Stimulated activated effector memory CD8-positive, alpha-beta T cell treated with anti-CD3 and anti-CD28 coated beads, Interleukin-12 subunit alpha, Interleukin-12 subunit beta, amount 100 ng/mL, for 72 hours (primary cell): ENCODE data around the gene CCM2.

Source experiments
- ATAC-seq: fragments of 150-1000 bp; cut with Tn5 transposase; 2 replicates; pipeline ENCODE4 v1.10.0; 2021
- DNase-seq, 2 donors: peaks; one replicate each; pipeline ENCODE4 v3.0.0; 2021 to 2022; ENCODE audit warnings: low spot score in 2 of 2
- H3K27ac Mint-ChIP-seq: one replicate; pipeline ENCODE4 v1.8.0; 2022; ENCODE audit warnings: mild to moderate bottlenecking, mixed read lengths
- H3K36me3 Mint-ChIP-seq: one replicate; pipeline ENCODE4 v1.8.0; 2022; ENCODE audit warnings: mild to moderate bottlenecking, mixed read lengths
- H3K4me1 Mint-ChIP-seq: one replicate; pipeline ENCODE4 v1.8.0; 2022; ENCODE audit warnings: mixed read lengths
- H3K4me3 Mint-ChIP-seq: one replicate; pipeline ENCODE4 v1.8.0; 2022; ENCODE audit warnings: mild to moderate bottlenecking, mixed read lengths
- H3K9me3 Mint-ChIP-seq: one replicate; pipeline ENCODE4 v1.8.0; 2022; ENCODE audit warnings: mixed read lengths

Gene CCM2

GRCh38 chr7:44975331-44976039, 24.5 kb upstream of the CCM2 start:
- Mint-ChIP-seq H3K9me3 (no peaks in the 10 kb centered on the region), H3K4me1 (peaks cover 64% of the 10 kb centered on the region), H3K4me3 (peak overlapping the region; percentile 99), H3K27ac (peak overlapping the region; percentile 99), H3K36me3 (peaks cover 96% of the 10 kb centered on the region)
- no peak for DNase-seq
- ATAC-seq: no peak

GRCh38 chr7:44976040-44976745, 23.8 kb upstream of the CCM2 start:
- Mint-ChIP-seq H3K27ac (peak overlapping the region; percentile 99), H3K36me3 (peaks cover 96% of the 10 kb centered on the region), H3K4me3 (peak overlapping the region; percentile 99), H3K4me1 (peaks cover 72% of the 10 kb centered on the region), H3K9me3 (no peaks in the 10 kb centered on the region)
- no peak for ATAC-seq
- no peak for DNase-seq

- Mint-ChIP-seq H3K36me3 (peaks cover 96% of the 10 kb centered on the region), H3K9me3 (no peaks in the 10 kb centered on the region), H3K4me1 (peaks cover 72% of the 10 kb centered on the region), H3K27ac (peak overlapping the region; percentile 99), H3K4me3 (peak overlapping the region; percentile 99)
- DNase-seq (no peak), ATAC-seq (no peak)
Measured at GRCh38 chr7:44976746-44977196, 23.2 kb upstream of the CCM2 start.

GRCh38 chr7:44977304-44977958, 22.6 kb upstream of the CCM2 start:
- no peaks in the 10 kb centered on the region for H3K9me3 Mint-ChIP-seq
- DNase-seq (peak; percentile 60 to 83), ATAC-seq (peak; percentile 73)
- peaks cover 67% of the 10 kb centered on the region for H3K4me1 Mint-ChIP-seq
- peak overlapping the region; percentile 99 for H3K27ac Mint-ChIP-seq
- peaks cover 96% of the 10 kb centered on the region for H3K36me3 Mint-ChIP-seq
- peak overlapping the region; percentile 99 for H3K4me3 Mint-ChIP-seq

- H3K9me3 Mint-ChIP-seq: no peaks in the 10 kb centered on the region
- H3K36me3 Mint-ChIP-seq: peaks cover 96% of the 10 kb centered on the region
- peaks cover 67% of the 10 kb centered on the region for H3K4me1 Mint-ChIP-seq
- peak overlapping the region; percentile 99 for H3K27ac Mint-ChIP-seq
- ATAC-seq: no peak
- no peak for DNase-seq
- H3K4me3 Mint-ChIP-seq: peak overlapping the region; percentile 99
Measured at GRCh38 chr7:44977959-44978335, 22.1 kb upstream of the CCM2 start.

- Mint-ChIP-seq H3K36me3 (peaks cover 96% of the 10 kb centered on the region), H3K4me1 (peaks cover 69% of the 10 kb centered on the region), H3K9me3 (no peaks in the 10 kb centered on the region), H3K27ac (peak within 1 kb of the TSS; percentile 99), H3K4me3 (peak within 1 kb of the TSS; percentile 99)
- ATAC-seq (peak; percentile 78), DNase-seq (peak; percentile 75 to 96)
Measured at GRCh38 chr7:44978511-44979366, 21.3 kb upstream of the CCM2 start, which contains the start of gene MYO1G. TSS of gene MYO1G (minus strand) at chr7:44979015. CDS start at chr7:44978961, 54 bp downstream.

- Mint-ChIP-seq H3K9me3 (no peaks in the 10 kb centered on the region), H3K4me3 (peak overlapping the region; percentile 99), H3K27ac (peak overlapping the region; percentile 99), H3K4me1 (peaks cover 69% of the 10 kb centered on the region), H3K36me3 (peaks cover 96% of the 10 kb centered on the region)
- ATAC-seq (no peak), DNase-seq (peak in 1 of 2 donors; percentile 75)
Measured at GRCh38 chr7:44979481-44980392, 20.3 kb upstream of the CCM2 start.

- Mint-ChIP-seq H3K9me3 (no peaks in the 10 kb centered on the region), H3K4me3 (peak overlapping the region; percentile 99), H3K27ac (peak overlapping the region; percentile 99), H3K4me1 (peaks cover 68% of the 10 kb centered on the region), H3K36me3 (peaks cover 96% of the 10 kb centered on the region)
- ATAC-seq (peak; percentile 72), DNase-seq (peak; percentile 56 to 91)
Measured at GRCh38 chr7:44980393-44981034, 19.5 kb upstream of the CCM2 start.

GRCh38 chr7:44981035-44981706, 18.8 kb upstream of the CCM2 start:
- DNase-seq: peak in 1 of 2 donors; percentile 84
- H3K4me1 Mint-ChIP-seq: peaks cover 65% of the 10 kb centered on the region
- peaks cover 96% of the 10 kb centered on the region for H3K36me3 Mint-ChIP-seq
- no peak for ATAC-seq
- peak overlapping the region; percentile 99 for H3K27ac Mint-ChIP-seq
- H3K4me3 Mint-ChIP-seq: peak overlapping the region; percentile 99
- H3K9me3 Mint-ChIP-seq: no peaks in the 10 kb centered on the region

GRCh38 chr7:44982535-44982923, 17.5 kb upstream of the CCM2 start:
- ATAC-seq (no peak), DNase-seq (peak in 1 of 2 donors; percentile 53)
- Mint-ChIP-seq H3K4me3 (peak overlapping the region; percentile 99), H3K36me3 (peaks cover 90% of the 10 kb centered on the region), H3K9me3 (no peaks in the 10 kb centered on the region), H3K27ac (peak overlapping the region; percentile 99), H3K4me1 (peaks cover 72% of the 10 kb centered on the region)

- Mint-ChIP-seq H3K27ac (peak overlapping the region; percentile 99), H3K36me3 (peaks cover 86% of the 10 kb centered on the region), H3K4me1 (peaks cover 76% of the 10 kb centered on the region), H3K4me3 (peak overlapping the region; percentile 99), H3K9me3 (no peaks in the 10 kb centered on the region)
- ATAC-seq (no peak), DNase-seq (no peak)
Measured at GRCh38 chr7:44982970-44983369, 17.0 kb upstream of the CCM2 start.

- H3K4me1 Mint-ChIP-seq: peaks cover 78% of the 10 kb centered on the region
- ATAC-seq (no peak), DNase-seq (peak in 1 of 2 donors; percentile 55)
- H3K4me3 Mint-ChIP-seq: peak overlapping the region; percentile 99
- H3K27ac Mint-ChIP-seq: peak overlapping the region; percentile 99
- H3K36me3 Mint-ChIP-seq: peaks cover 76% of the 10 kb centered on the region
- H3K9me3 Mint-ChIP-seq: no peaks in the 10 kb centered on the region
Measured at GRCh38 chr7:44983742-44984477, 16.1 kb upstream of the CCM2 start.

GRCh38 chr7:44984478-44984758, 15.6 kb upstream of the CCM2 start:
- peak overlapping the region; percentile 99 for H3K4me3 Mint-ChIP-seq
- H3K36me3 Mint-ChIP-seq: peaks cover 71% of the 10 kb centered on the region
- H3K9me3 Mint-ChIP-seq: no peaks in the 10 kb centered on the region
- ATAC-seq: no peak
- H3K27ac Mint-ChIP-seq: peak overlapping the region; percentile 99
- no peak for DNase-seq
- peaks cover 74% of the 10 kb centered on the region for H3K4me1 Mint-ChIP-seq
